Spinal cord (tissue), 10 donors: ENCODE measurements around the gene KLHL7. TPM values are rescaled to one million over a fixed set of nuclear protein-coding genes. Genes with fewer than 3 reads are reported as not detected.
"Not testable (repeated sequence)": the region's sequence is repeated elsewhere in the genome, so short reads cannot be mapped to it uniquely, and the experiment has no call there.

Source experiments
- DNase-seq, 6 donors: peaks; one replicate each; pipeline versions ENCODE4 v3.0.0 to v3.0.0-alpha.2; 2013 to 2015; ENCODE audit warnings: low spot score in 6 of 6, low read depth in 4 of 6
- H3K27ac ChIP-seq: one replicate; pipeline ENCODE4 v1.5.1; 2013; ENCODE audit warnings: low read depth, low read length, control low read depth
- H3K27me3 ChIP-seq: one replicate; pipeline ENCODE4 v1.6.1; 2013; ENCODE audit warnings: low read length; ENCODE audit not compliant: control insufficient read depth, insufficient read depth
- H3K36me3 ChIP-seq: one replicate; pipeline ENCODE4 v1.6.1; 2013; ENCODE audit warnings: low read length; ENCODE audit not compliant: control insufficient read depth, insufficient read depth
- H3K4me1 ChIP-seq: one replicate; pipeline ENCODE4 v1.6.1; 2013; ENCODE audit warnings: low read length; ENCODE audit not compliant: control insufficient read depth, insufficient read depth
- H3K4me3 ChIP-seq: one replicate; pipeline ENCODE4 v1.5.1; 2013; ENCODE audit warnings: low read depth, low read length, control low read depth
- H3K9me3 ChIP-seq: one replicate; pipeline ENCODE4 v1.6.1; 2013; ENCODE audit warnings: low read length; ENCODE audit not compliant: control insufficient read depth, insufficient read depth
- WGBS: methylation state at CpG from one replicate; pipeline ENCODE4 v1.1.5; 2013; ENCODE audit warnings: missing lambda C conversion rate; ENCODE audit not compliant: insufficient coverage; 5-methylcytosine and 5-hydroxymethylcytosine counted together
- polyA plus RNA-seq, 2 donors: library from polyadenylated mRNA; unstranded; fragments of 120-200 nt; gene quantifications; one replicate each; pipeline ENCODE4 v1.2.1, GENCODE V29; 2013; ENCODE audit not compliant: insufficient read length in 2 of 2
- total RNA-seq, 2 donors: library from RNA; depleted of rRNA in 1 of 2; stranded (reverse); fragments of 120-200 nt in 1 of 2; fragments of >200 nt in 1 of 2; gene quantifications; one replicate each; pipeline versions ENCODE4 v1.2.3 to v1.2.4, GENCODE V29; 2013 to 2014
- donor health status: healthy.

The KLHL7 gene
- total and polyA plus RNA-seq, 4 donors: 53.6 to 78.3 (median 69.5) TPM

DNA sequence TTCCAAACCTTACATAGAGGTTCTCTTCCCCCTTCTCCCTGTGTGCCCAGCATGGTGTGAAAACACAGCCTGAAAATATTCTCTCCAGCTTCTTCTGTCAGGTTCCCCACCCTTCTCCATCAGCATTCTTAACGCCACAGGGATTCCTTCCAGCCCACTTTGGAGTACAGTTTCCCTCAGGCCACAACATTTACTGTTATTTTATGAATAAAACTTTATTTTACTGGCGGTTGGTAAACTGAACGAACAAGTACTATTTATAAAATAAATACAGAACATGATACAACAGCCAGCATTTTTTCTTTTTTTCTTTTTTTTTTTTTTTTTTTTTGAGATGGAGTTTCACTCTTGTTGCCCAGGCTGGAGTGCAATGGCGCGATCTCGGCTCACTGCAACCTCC lies 109.4 kb downstream of the KLHL7 start:
- H3K27ac ChIP-seq: no peak overlapping the region
- no peak overlapping the region for H3K4me3 ChIP-seq
- no peaks in the 10 kb centered on the region for H3K36me3 ChIP-seq
- no peaks in the 10 kb centered on the region for H3K9me3 ChIP-seq
- no CpG with 5 or more reads among the region's 6 CpGs for WGBS
- H3K27me3 ChIP-seq: no peaks in the 10 kb centered on the region
- no peaks in the 10 kb centered on the region for H3K4me1 ChIP-seq
- DNase-seq: no peak

DNA sequence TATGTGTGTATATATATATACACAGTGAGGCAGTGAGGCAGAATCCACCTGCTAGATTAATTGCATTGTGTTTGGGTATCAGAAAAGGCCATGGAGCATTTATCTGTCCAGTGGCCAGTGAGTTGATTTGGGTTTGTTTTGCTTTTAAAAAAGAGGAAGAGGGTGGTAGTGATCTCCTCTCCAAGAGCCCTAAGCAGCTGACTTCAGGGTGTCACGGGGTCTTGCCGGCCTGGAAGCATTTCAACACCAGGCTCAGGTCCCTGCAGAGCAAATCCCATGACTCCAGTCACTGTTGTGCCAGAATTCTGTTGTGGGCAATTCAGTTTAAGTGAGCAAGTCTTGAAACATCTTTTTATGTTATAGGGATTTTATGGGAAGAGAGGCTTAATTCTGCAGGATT lies 110.4 kb downstream of the KLHL7 start:
- Histone ChIP-seq H3K4me1 (peaks cover 3% of the 10 kb centered on the region), H3K27ac (no peak overlapping the region), H3K9me3 (no peaks in the 10 kb centered on the region), H3K27me3 (no peaks in the 10 kb centered on the region), H3K4me3 (no peak overlapping the region), H3K36me3 (no peaks in the 10 kb centered on the region)
- 80% methylated on average over 1 of the region's 2 CpGs for WGBS
- no peak for DNase-seq

DNA sequence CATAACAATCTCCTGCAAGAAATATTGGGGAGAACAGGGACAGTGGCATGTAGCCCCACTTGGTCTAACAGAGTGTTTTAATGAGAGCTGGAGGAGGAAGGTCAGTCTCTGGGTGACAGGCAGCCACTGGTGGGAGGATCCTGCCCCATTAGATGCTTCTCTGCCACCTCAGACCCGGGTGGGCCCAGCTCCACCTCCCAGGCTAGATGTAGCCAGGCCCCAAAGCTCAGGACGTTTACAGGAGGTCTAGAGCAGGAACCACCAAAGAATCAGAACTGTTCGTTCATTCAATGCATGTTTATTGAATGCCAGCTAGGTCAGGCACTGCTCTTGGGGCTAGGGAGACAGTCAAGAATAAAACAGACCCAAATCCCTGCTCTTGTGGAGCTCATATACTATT lies 112.6 kb downstream of the KLHL7 start:
- Histone ChIP-seq H3K27me3 (no peaks in the 10 kb centered on the region), H3K27ac (no peak overlapping the region), H3K4me1 (peaks cover 13% of the 10 kb centered on the region), H3K4me3 (no peak overlapping the region), H3K36me3 (no peaks in the 10 kb centered on the region), H3K9me3 (no peaks in the 10 kb centered on the region)
- 50% methylated on average over 3 of the region's 3 CpGs for WGBS
- no peak for DNase-seq

DNA sequence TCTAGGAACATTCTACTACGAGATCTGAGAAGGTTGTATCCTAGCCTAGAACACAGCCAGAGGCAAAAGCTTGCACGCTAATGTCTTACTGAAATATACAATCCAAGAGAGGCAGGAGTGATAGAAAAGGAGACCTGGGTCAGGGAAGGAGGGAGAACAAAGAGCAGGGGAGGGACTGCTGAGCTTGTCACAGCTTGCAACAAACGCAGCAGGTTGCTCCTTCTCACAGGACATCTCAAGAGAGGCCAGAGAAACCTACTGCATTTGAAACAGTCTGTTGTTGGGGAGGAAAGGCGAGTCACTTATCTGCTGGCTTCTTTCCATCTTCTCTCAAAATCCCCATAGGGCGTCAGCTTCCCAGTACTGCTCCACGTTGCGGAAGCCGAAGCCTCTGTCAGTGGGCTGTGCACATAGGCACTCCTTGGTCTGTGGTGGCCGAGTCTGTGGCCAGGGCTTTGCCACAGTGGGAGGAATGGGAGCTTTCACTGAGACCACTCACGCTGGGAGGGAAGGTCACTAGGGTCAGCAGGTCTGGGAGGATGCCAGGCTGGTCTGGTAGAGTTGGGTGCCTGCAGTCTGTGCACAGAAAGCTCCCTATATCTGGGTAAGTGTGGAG lies 115.2 kb downstream of the KLHL7 start:
- Histone ChIP-seq H3K36me3 (no peaks in the 10 kb centered on the region), H3K4me3 (no peak overlapping the region), H3K27ac (no peak overlapping the region), H3K27me3 (no peaks in the 10 kb centered on the region), H3K9me3 (no peaks in the 10 kb centered on the region), H3K4me1 (peaks cover 15% of the 10 kb centered on the region)
- WGBS: 77% methylated on average over 4 of the region's 10 CpGs
- no peak for DNase-seq

DNA sequence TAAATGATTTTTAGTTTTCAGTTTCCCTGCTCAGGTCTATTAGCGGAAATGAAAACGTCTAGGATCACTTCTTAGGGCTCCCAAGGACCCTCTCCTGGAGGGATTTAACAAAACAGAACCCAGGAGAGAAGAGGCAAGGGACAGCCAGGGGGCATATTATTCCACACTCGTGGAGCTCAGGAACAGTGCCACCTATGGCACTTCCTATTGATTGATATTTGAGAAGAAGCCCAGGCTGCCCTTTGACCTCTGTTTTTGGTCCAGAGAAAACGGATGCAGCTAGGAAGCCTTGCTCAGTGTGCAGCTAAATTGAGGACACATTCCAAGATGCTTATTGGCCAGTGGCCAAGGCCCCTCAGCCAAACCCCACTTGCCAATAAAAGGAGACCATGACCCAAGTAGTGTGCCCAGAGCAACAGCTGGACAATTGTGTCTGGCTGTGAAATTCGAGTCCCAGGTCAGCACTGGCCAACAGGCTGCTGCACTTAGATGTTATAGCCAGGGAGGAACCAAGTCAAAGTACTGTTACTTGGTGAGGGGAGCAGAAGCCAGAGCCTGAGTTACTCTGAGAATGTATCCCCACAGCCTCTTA lies 117.0 kb downstream of the KLHL7 start:
- DNase-seq: peak in 1 of 6 donors; percentile 51
- H3K4me1 ChIP-seq: peaks cover 15% of the 10 kb centered on the region

DNA sequence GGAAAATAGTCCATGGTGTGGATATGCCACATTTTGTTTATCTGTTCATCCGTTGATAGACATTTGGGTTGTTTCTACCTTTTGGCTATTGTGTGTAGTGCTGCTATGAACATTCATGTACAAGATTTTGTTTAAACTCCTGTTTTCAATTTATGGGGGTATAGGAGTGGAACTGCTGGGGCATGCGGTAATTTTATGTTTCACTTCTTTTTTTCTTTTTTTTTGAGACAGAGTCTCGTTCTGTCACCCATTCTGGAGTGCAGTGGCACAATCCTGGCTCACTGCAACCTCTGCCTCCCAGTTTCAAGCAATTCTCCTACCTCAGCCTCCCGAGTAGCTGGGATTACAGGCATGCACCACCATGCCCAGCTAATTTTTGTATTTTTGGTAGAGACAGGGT lies 118.8 kb downstream of the KLHL7 start:
- not testable (repeated sequence) for H3K4me3 ChIP-seq, H3K27ac ChIP-seq, H3K9me3 ChIP-seq, DNase-seq, H3K27me3 ChIP-seq, H3K36me3 ChIP-seq
- 67% methylated on average over 1 of the region's 4 CpGs for WGBS
- peaks cover 15% of the 10 kb centered on the region for H3K4me1 ChIP-seq

More for the DNA sequence above, 117.0 kb downstream of the KLHL7 start:
- Histone ChIP-seq H3K4me3 (no peak overlapping the region), H3K9me3 (no peaks in the 10 kb centered on the region), H3K27ac (no peak overlapping the region), H3K27me3 (no peaks in the 10 kb centered on the region), H3K36me3 (no peaks in the 10 kb centered on the region)
- 46% methylated on average over 5 of the region's 5 CpGs for WGBS

DNA sequence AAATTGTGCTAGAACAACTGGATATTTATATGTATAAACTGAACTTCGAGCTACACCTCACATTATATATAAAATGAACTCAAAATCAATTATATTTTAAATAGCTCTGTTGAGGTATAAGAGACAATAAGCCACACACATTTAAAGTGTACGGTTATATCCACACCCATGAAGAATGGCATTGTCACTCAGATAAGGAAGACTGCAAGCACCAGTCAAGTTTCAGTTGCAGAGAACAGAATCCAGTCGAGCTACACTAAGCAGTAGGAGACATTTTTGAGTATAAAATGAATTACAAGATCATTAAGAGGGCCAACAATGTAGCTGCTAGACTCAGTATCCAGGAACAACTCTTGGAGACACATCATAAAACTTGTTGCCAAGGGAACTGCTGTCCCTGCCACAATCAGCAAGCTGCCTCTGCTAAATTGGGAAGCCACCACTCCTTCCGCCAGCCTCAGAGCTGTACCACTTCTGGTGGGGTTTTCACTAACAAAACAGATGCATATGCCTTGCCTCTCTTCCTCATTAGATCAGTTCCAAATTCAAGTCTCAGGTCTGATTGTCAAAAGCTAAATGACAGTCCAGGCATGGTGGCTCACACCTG lies 121.4 kb downstream of the KLHL7 start:
- Histone ChIP-seq H3K27me3 (no peaks in the 10 kb centered on the region), H3K27ac (no peak overlapping the region), H3K36me3 (no peaks in the 10 kb centered on the region), H3K9me3 (peaks cover 1% of the 10 kb centered on the region), H3K4me1 (peaks cover 17% of the 10 kb centered on the region), H3K4me3 (no peak overlapping the region)
- 57% methylated on average over 1 of the region's 4 CpGs for WGBS
- peak in 1 of 6 donors; percentile 67 for DNase-seq

Other genes starting within 250 kb of the KLHL7 start
- 10 to 100 TPM; 27.2 to 52.7 TPM for gene HYCC1, start 91.7 kb upstream of the KLHL7 start, total RNA-seq
- 10 to 100 TPM; 15.9 to 27.1 TPM for gene HYCC1, start 91.7 kb upstream of the KLHL7 start, polyA plus RNA-seq
- 10 to 100 TPM; 57.0 to 69.8 TPM for gene NUP42, start 76.3 kb downstream of the KLHL7 start, total RNA-seq
- 10 to 100 TPM; 57.5 to 83.6 TPM for gene NUP42, start 76.3 kb downstream of the KLHL7 start, polyA plus RNA-seq
- 10 to 100 TPM; 42.5 to 47.6 TPM for gene GPNMB, start 141.0 kb downstream of the KLHL7 start, total RNA-seq
- gene GPNMB, start 141.0 kb downstream of the KLHL7 start, polyA plus RNA-seq: 10 to 100 TPM in 1 of 2 donors, 1 to 10 TPM in 1; 4.4 to 10.7 TPM
- gene MALSU1, start 193.6 kb downstream of the KLHL7 start, total RNA-seq: 10 to 100 TPM; 43.3 to 61.1 TPM
- 10 to 100 TPM; 53.9 to 56.7 TPM for gene MALSU1, start 193.6 kb downstream of the KLHL7 start, polyA plus RNA-seq